Left renal pelvis (tissue), 4 donors: ENCODE measurements around the gene PGF. TPM values are rescaled to one million over a fixed set of nuclear protein-coding genes. Genes with fewer than 3 reads are reported as not detected.

ENCODE experiments used
- DNase-seq, 4 donors: peaks; one replicate each; pipeline ENCODE4 v3.0.0-alpha.2; 2013; ENCODE audit warnings: low read depth in 4 of 4, low spot score in 3 of 4
- polyA plus RNA-seq, 4 donors: library from polyadenylated mRNA; unstranded; fragments of 120-200 nt; gene quantifications; one replicate each; pipeline ENCODE4 v1.2.1, GENCODE V29; 2013; ENCODE audit not compliant: insufficient read length in 4 of 4

Gene PGF
- polyA plus RNA-seq, 4 donors: 5.7 to 12.5 (median 8.4) TPM

GRCh38 chr14:74922752-74923401 lies 32.5 kb downstream of the PGF start, which contains the start of gene RPS6KL1:
TSS of gene RPS6KL1 (minus strand) at chr14:74923260. CDS start at chr14:74921541, 1,719 bp downstream.
- DNase-seq: peak in 2 of 4 donors; percentile 38 to 69

GRCh38 chr14:74921987-74922751 lies 33.2 kb downstream of the PGF start:
- DNase-seq: no peak

DNA sequence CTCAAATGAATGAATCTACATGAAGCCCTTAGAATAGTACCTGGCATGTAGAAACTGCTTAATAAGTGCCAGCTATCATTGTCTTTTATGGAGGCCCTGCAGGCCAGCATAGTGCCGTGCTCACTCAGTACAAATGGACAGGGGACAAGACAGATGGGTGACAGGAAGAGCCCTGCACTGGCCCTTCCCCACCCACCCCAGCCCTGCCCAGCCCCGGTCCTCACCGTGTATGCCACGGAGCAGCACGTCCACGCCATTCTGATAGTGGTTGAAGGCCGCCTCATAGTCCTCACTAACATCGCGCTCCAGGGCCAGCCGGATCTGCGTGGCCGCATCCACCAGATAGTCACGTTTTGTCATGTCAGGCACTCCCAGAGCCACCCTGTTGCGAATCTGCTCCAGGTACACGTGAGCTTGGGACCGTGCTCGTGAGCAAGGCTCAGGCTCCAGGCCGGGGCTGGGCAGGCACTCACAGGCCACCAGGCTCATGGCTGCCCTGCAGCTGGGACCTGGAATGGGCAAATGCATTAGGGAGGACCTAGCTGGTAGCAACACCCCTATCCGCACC lies 34.3 kb downstream of the PGF start:
- no peak for DNase-seq

GRCh38 chr14:74920281-74920680 lies 35.1 kb downstream of the PGF start:
- no peak for DNase-seq

DNA sequence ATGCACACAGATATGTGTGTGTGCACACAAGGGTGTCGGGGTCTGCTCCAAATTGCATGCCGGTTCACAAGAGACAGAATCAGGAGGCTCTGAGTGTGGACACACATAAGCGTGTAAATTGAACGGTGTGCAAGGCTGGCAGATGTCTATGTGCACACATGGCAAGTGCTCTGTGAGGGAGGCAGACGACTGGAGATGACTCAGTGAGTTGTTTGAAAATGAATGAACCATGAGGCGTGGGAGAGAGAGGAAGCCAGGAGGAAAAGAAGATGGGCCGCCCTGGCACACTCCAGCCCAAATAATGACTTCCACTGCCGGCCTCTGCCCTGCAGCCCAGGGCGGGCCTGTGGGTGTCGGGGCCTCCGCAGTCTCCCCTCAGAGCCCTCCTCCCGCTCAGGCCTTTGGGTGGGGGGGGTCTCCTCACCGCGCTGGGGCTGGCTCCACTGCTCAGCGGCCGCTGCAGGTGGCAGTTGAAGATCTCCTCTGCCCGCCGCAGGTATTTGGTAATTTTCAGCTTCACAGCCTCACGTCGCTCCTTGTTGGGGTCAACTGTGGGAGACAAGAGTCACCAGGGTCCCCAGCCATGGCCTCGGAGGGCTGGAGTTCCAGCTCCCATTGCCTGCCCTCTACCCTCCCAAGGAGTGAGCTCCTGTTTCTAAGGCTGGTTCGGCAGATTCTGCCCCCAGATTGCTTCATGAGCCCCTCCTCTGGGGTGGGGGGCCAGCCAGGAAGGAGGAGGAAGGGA lies 35.8 kb downstream of the PGF start:
- DNase-seq: no peak

- no peak for DNase-seq
These were observed 37.0 kb downstream of the PGF start for GRCh38 chr14:74918380-74918779.

GRCh38 chr14:74917646-74918081 lies 37.7 kb downstream of the PGF start:
- DNase-seq: no peak

GRCh38 chr14:74917178-74917543 lies 38.2 kb downstream of the PGF start:
- no peak for DNase-seq

GRCh38 chr14:74915826-74916225 lies 39.6 kb downstream of the PGF start:
- DNase-seq: no peak

DNA sequence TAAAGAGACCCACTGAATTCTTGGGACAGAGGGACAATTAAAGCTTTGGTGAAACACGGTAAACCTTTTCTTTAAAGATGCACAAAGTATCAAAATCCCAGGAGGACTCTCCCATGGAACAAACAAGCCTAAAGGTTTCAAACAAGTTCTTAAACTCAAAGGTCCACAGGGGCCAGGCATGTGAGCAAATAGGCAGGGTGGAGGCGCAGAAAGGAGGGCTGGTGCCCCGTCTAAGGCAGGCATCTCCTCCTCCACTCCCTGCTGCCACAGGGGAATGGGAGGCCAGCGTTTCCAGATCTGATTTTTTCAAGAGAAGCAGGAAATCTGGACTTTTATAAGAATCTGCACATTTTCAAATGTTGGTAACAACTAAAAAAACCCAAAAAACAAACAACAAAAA lies 40.0 kb downstream of the PGF start:
- no peak for DNase-seq

DNA sequence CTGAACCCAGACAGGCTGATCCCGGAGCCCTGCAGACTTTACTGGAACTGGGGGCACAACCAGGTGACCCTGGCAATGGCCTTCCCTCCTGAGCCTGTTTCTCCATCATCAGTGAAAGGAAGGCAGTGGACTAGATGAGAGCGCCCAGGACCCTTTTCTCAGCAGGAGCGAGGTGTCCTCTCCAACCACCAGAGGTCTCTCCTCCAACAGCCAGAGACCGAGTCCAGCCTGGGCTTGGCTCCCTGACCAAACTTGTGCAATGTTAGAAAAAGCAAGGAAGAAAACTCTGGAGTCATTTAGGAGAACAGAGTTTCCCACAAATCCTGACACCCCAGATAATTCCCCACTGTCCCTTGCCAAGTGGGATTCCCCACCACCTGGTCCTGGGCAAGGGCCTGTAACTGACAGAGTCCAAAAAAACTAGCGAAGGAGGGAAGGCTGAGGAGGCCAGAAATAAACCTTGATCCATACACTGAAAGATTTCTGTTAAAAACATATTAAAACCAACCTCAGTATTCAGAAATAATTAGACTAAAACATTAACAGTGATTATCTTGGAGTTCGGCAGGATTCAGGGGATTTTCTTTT lies 41.3 kb downstream of the PGF start:
- DNase-seq: peak in 2 of 4 donors; percentile 26 to 42

DNA sequence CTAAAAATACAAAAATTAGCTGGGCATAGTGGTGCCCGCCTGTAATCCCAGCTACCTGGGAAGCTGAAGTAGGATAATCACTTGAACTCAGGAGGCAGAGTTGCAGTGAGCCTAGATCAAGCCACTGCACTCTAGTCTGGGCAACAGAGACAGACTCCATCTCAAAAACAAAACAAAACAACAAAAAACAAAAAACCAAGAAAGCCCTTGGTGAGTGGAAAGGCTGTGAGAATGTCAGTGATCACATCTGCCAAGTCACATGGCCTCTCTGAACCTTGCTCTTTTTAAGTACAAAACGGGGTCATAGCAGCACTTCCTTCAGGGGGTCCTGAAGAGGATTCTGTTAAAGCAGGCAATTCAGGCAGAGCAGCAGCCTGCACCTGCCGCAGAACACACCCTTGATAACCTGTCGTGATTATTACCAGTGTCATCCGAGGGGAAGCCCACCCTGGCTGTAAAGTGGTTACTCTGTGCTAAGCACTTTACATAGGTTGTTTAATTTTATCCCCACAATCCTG lies 41.9 kb downstream of the PGF start:
- DNase-seq: no peak

GRCh38 chr14:74912801-74913200 lies 42.6 kb downstream of the PGF start:
- DNase-seq: no peak

- no peak for DNase-seq
These were observed 43.3 kb downstream of the PGF start for GRCh38 chr14:74912111-74912510.

- DNase-seq: no peak
These were observed 43.7 kb downstream of the PGF start for GRCh38 chr14:74911704-74912103.

DNA sequence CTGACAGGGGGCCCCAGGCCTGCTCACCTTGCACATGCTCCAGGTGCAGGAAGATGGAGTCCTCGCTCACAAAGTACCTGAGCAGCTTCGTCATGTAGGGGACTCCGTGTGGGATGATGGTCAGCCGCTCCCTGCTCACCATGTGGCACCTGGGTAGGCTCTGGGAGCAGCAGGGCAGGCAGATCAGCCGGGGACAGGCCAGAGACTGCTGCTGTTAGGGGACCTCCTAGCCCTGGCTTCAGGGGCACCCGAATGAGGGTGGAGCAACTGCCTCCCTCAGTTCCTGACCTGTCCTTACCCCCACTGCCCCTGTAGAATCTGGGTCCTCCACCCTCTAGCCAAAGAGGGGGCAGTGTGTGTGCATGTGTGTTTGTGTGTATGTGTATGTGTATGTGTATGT lies 44.2 kb downstream of the PGF start:
- no peak for DNase-seq

DNA sequence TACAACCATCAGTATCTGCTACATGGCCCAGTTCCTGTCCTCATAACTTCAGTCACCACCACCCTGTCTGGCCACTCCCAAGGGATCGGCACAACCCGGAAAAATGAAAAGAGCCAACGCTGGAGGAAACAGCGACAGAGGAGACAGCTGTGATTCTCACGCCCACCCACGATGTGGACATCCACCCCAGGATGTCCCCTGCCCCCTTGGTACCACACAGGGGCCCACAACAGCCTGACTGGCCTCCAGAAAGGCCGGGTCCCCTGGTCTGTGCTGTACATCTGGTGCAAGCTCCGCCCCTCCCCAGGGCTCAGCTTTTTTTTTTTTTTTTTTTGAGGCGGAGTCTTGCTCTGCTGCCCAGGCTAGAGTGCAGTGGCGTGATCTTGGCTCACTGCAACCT lies 44.8 kb downstream of the PGF start:
- DNase-seq: no peak

GRCh38 chr14:74909911-74910310 lies 45.5 kb downstream of the PGF start:
- DNase-seq: no peak

DNA sequence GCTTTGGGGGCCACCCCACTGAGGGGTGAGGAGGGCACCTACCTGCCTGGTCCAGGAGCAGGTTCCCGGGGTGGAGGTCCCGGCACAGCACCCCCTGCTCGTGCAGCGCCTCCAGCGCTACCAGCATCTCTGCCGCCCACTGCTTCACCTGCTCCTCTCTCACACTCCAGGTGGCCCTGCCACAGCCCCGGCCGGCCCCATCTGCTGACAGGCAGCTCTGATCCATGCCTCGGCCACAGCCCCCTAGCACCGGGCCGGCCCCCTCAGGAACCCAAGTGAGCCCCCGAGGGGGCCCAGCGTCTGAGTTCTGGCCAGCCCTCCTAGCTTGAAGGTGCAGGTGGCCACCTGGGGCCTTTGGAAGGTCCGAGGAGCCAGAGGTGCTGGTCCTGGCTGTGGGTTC lies 45.9 kb downstream of the PGF start:
- no peak for DNase-seq

DNA sequence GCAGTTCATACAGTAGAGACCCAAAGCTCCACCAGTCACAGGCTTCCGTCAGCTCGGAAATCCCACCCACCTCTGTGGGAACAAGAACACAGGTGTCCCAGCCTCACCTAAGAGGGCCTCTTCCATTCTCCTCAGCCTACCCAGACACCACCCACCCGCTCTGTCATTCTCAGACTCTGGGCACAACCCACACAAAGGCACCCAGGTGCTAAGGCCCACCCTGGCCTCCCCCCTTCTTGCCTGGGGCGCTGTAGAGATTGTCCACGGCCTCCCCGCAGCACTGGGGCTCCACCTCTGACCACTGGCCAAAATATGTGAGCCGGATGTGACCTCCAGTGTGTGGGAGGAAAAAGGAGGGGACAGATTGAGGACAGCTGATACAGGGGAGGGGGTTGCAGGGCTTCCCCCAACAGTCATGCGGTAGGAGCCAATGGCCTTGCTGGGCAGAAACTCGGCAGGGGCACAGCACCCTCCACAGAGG lies 46.5 kb downstream of the PGF start:
- DNase-seq: no peak
